SU-DHL-6 (cell line): ENCODE measurements around the gene HIBADH.

Experiments
- H2AFZ ChIP-seq: fragments of 200-600 bp; sonication (generic); 2 replicates; pipeline ENCODE4 v1.6.1; 2014; ENCODE audit warnings: low read depth, mild to moderate bottlenecking, moderate library complexity, mixed read lengths, antibody characterized with exemption, low read length; ENCODE audit not compliant: severe bottlenecking
- H3F3A ChIP-seq: fragments of 200-600 bp; shearing (Covaris generic); 2 replicates; pipeline ENCODE4 v1.6.0; 2016; ENCODE audit warnings: antibody characterized with exemption, mild to moderate bottlenecking; ENCODE audit not compliant: insufficient read depth
- H3K27ac ChIP-seq: fragments of 200-600 bp; sonication (generic); 2 replicates; pipeline ENCODE4 v1.5.1; 2016; ENCODE audit warnings: low read depth, mild to moderate bottlenecking, low read length, moderate library complexity, mixed read lengths
- H3K27me3 ChIP-seq: fragments of 200-600 bp; sonication (generic), shearing (Covaris generic); 2 replicates; pipeline ENCODE4 v1.6.0; 2014; ENCODE audit warnings: mild to moderate bottlenecking, low read length
- H3K36me3 ChIP-seq: fragments of 200-600 bp; sonication (generic); 2 replicates; pipeline ENCODE4 v1.6.1; 2014; ENCODE audit warnings: mild to moderate bottlenecking, low read length, mixed read lengths
- H3K4me2 ChIP-seq: fragments of 300-600, 200-600 bp; shearing (Covaris generic), sonication (generic); 2 replicates; pipeline ENCODE4 v1.6.0; 2014; ENCODE audit warnings: low read length, low read depth, mild to moderate bottlenecking; ENCODE audit not compliant: poor library complexity, severe bottlenecking
- H3K4me3 ChIP-seq: fragments of 200-600 bp; sonication (generic); 2 replicates; pipeline ENCODE4 v1.5.1; 2014; ENCODE audit warnings: antibody characterized with exemption, low read length, mild to moderate bottlenecking, mixed read lengths; ENCODE audit not compliant: insufficient read depth, poor library complexity, severe bottlenecking
- H3K79me2 ChIP-seq: fragments of 200-600 bp; sonication (generic); 2 replicates; pipeline ENCODE4 v1.6.1; 2014; ENCODE audit warnings: mild to moderate bottlenecking, low read length, moderate library complexity; ENCODE audit not compliant: insufficient read depth
- H3K9ac ChIP-seq: fragments of 200-600 bp; sonication (generic); 2 replicates; pipeline ENCODE4 v1.7.0; 2014; ENCODE audit warnings: mild to moderate bottlenecking, low read length
- H3K9me2 ChIP-seq: fragments of 200-600 bp; sonication (generic); replicated peaks from 2 replicates; pipeline ENCODE4 v1.6.1; 2014; ENCODE audit warnings: low read length; ENCODE audit not compliant: insufficient read depth
- H3K9me3 ChIP-seq: fragments of 200-600 bp; sonication (generic); 2 replicates; pipeline ENCODE4 v1.6.1; 2014; ENCODE audit warnings: low read length, mixed read lengths; ENCODE audit not compliant: insufficient read depth
- H4K20me1 ChIP-seq: fragments of 200-600 bp; sonication (generic); 2 replicates; pipeline ENCODE4 v1.6.1; 2014; ENCODE audit warnings: low read depth, mild to moderate bottlenecking, antibody characterized with exemption, low read length, moderate library complexity, mixed read lengths
- EZH2phosphoT487 ChIP-seq: fragments of 200-600 bp; sonication (generic), shearing (Covaris generic); conservative IDR thresholded peaks from 2 replicates; pipeline ENCODE4 v1.6.1; 2018; ENCODE audit warnings: mild to moderate bottlenecking, antibody characterized with exemption, low read length, moderate library complexity, mixed read lengths
- TF ChIP-seq, protein P1 (sequence below): fragments of 200-600 bp; sonication (generic); IDR thresholded peaks from one replicate; pipeline ENCODE4 v1.5.1; 2017; ENCODE audit warnings: antibody characterized with exemption, mild to moderate bottlenecking, low read length, moderate library complexity; ENCODE audit not compliant: insufficient read depth, poor library complexity, severe bottlenecking

Gene HIBADH

DNA sequence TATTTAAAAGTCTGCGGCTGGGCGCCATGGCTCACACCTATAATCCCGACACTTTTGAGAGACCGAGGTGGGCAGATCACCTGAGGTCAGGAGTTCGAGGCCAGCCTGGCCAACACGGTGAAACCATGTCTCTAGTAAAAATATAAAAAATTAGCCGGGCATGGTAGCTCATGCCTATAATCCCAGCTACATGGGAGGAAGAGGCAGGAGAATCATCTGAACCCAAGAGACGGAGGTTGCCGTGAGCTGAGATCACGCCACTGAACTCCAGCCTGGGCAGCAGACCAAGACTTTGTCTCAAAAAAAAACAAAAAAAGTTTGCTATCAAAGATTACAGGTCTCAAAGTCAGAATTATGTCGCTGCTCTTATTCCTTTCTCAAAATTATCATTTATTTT is 55.5 kb downstream of the HIBADH start:
- H3K4me2 ChIP-seq: no peak overlapping the region
- no peaks in the 10 kb centered on the region for H4K20me1 ChIP-seq
- no peak overlapping the region for H3K4me3 ChIP-seq
- TF ChIP-seq, protein P1, sequence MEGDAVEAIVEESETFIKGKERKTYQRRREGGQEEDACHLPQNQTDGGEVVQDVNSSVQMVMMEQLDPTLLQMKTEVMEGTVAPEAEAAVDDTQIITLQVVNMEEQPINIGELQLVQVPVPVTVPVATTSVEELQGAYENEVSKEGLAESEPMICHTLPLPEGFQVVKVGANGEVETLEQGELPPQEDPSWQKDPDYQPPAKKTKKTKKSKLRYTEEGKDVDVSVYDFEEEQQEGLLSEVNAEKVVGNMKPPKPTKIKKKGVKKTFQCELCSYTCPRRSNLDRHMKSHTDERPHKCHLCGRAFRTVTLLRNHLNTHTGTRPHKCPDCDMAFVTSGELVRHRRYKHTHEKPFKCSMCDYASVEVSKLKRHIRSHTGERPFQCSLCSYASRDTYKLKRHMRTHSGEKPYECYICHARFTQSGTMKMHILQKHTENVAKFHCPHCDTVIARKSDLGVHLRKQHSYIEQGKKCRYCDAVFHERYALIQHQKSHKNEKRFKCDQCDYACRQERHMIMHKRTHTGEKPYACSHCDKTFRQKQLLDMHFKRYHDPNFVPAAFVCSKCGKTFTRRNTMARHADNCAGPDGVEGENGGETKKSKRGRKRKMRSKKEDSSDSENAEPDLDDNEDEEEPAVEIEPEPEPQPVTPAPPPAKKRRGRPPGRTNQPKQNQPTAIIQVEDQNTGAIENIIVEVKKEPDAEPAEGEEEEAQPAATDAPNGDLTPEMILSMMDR: no peak
- H3K79me2 ChIP-seq: no peaks in the 10 kb centered on the region
- H3K36me3 ChIP-seq: no peaks in the 10 kb centered on the region
- no peak overlapping the region for H3K27ac ChIP-seq
- no peak overlapping the region for H3K9ac ChIP-seq
- H3K27me3 ChIP-seq: no peaks in the 10 kb centered on the region
- H3K9me2 ChIP-seq: no peaks in the 10 kb centered on the region
- H3K9me3 ChIP-seq: no peaks in the 10 kb centered on the region
- no peaks in the 10 kb centered on the region for H3F3A ChIP-seq
- H2AFZ ChIP-seq: no peak overlapping the region

DNA sequence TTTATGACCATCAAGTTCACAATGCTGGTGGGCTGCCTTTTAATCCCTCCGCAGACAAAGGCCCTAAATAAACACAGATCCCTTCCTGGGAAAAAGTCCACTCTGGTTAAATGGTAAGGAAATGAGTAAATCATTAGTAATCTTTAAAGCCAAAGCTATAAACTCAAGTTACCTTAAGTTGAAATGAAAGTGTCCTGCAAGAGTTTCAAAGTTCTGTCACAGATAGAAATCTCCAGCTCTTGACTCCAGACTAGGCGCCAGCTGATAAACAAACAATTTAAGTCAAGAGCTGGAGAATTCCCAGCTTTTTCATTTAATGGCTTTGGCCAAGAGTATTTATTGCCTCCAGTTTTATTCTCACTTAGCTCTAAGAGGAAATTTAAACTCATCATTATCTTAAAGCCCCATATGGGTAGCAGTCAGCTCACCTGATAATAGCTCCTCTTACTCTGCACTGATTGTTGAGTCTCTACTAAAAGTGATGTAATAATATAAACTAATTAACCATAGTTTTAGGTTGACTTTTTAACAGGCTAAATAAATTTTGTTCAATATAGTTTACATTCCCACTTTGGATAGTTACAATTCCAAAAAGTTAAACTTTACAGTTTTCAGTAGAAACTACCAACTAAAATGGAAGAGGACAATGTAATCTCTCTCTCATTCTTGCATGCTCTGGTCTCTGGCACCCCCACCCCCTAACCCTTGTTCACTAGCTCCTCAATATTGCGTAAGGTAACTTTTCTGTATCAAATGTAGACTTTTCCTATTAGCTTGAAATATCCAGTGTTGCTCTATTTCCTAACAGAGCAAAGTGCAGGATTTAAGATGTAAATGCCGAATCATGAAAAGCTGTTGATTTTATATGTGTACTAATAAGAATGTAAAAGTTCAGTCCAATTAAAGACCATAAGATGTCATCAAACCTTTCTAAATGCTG is 56.1 kb downstream of the HIBADH start:
- no peaks in the 10 kb centered on the region for H3K9me3 ChIP-seq
- TF ChIP-seq, protein P1: no peak
- TF ChIP-seq EZH2phosphoT487: no peak
- no peaks in the 10 kb centered on the region for H3F3A ChIP-seq
- H3K27ac ChIP-seq: no peak overlapping the region
- no peak overlapping the region for H2AFZ ChIP-seq
- no peak overlapping the region for H3K9ac ChIP-seq
- H4K20me1 ChIP-seq: no peaks in the 10 kb centered on the region
- no peaks in the 10 kb centered on the region for H3K36me3 ChIP-seq
- H3K27me3 ChIP-seq: no peaks in the 10 kb centered on the region
- no peak overlapping the region for H3K4me2 ChIP-seq
- no peaks in the 10 kb centered on the region for H3K79me2 ChIP-seq
- no peaks in the 10 kb centered on the region for H3K9me2 ChIP-seq
- H3K4me3 ChIP-seq: no peak overlapping the region

DNA sequence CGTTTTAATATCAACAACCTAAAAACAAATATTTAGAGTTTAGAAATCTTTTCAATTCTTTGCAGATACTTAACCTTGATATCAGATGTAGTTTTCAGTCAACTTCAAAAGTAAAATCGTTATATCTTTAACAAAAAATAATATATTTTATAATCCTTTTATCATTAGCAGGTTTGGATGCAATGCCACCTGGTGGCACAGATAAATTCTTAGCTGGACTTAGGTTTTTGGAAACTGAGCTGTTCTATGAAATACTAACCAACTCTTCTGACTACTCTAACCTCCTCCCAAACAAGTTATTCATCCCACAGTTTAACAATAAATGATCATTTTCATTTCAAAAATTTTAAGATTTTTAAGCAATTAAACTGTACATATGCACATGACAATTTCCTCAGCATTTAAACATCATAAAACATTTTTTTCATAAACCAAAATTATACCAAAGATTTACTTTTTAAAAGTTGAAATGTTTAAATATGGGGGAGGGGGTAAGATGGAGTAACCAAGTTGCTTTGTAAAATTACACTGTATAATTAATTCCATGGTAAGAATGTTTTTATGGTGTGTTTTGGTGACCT is 56.9 kb downstream of the HIBADH start:
- H3F3A ChIP-seq: no peaks in the 10 kb centered on the region
- H3K9ac ChIP-seq: no peak overlapping the region
- no peak overlapping the region for H2AFZ ChIP-seq
- H3K4me3 ChIP-seq: no peak overlapping the region
- no peaks in the 10 kb centered on the region for H3K27me3 ChIP-seq
- H3K36me3 ChIP-seq: no peaks in the 10 kb centered on the region
- H3K9me2 ChIP-seq: no peaks in the 10 kb centered on the region
- TF ChIP-seq, protein P1: peak; percentile 42
- TF ChIP-seq EZH2phosphoT487: no peak
- H3K27ac ChIP-seq: no peak overlapping the region
- no peak overlapping the region for H3K4me2 ChIP-seq
- no peaks in the 10 kb centered on the region for H3K79me2 ChIP-seq
- H4K20me1 ChIP-seq: no peaks in the 10 kb centered on the region
- H3K9me3 ChIP-seq: no peaks in the 10 kb centered on the region
